ENCODE data around the gene SLC25A45. TPM values are rescaled to one million over a fixed set of nuclear protein-coding genes. Genes with fewer than 3 reads are reported as not detected.
"Not testable (repeated sequence)": the region's sequence is repeated elsewhere in the genome, so short reads cannot be mapped to it uniquely, and the experiment has no call there.

The SLC25A45 gene
- total and polyA plus RNA-seq, 4 donors: 5.6 to 16.0 (median 9.9) TPM

DNA sequence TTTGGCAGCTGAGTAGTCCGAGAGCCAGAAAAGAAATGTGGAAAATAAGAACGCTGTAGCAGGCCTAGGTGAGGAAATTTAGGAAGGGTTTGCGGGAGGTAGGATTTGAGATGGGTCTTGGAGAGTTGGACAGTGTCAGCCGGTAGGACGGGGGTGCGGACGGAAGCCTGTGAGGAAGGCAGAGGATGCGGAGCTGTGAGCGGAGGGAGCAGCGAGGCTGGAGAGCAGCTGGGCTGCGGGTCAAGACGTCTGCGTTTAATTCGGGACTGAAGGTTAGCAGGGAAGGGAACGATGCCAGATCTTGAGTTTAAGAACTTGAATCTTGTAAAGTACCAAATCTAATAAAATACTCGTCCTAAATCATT lies 28.6 kb downstream of the SLC25A45 start:
- H3K27ac ChIP-seq (ENCODE audit: low read depth in 1 of 2, low read length in 2 of 2): no peak overlapping the region
- H3K36me3 ChIP-seq (ENCODE audit: control insufficient read depth in 1 of 2, insufficient read depth in 2 of 2, low read length in 1 of 2): peaks cover 0 to 3% of the 10 kb centered on the region in 2 donors
- no peaks in the 10 kb centered on the region for H3K9me3 ChIP-seq (ENCODE audit: control insufficient read depth, low read length)
- 8 to 11% methylated on average over 16 of the region's 16 CpGs for WGBS, 2 donors
- ATAC-seq (ENCODE audit: low FRiP score) (peak; percentile 6), DNase-seq (no peak)
- intact Hi-C loops (cut with DNase I): no loop called here
- H3K27me3 ChIP-seq (ENCODE audit: control insufficient read depth in 1 of 2, insufficient read depth in 2 of 2, low read length in 1 of 2): no peaks in the 10 kb centered on the region
- no peak overlapping the region for H3K4me3 ChIP-seq (ENCODE audit: low read length in 2 of 2)
- H3K4me1 ChIP-seq (ENCODE audit: control insufficient read depth in 1 of 2, insufficient read depth in 2 of 2, low read length in 2 of 2): no peaks in the 10 kb centered on the region

DNA sequence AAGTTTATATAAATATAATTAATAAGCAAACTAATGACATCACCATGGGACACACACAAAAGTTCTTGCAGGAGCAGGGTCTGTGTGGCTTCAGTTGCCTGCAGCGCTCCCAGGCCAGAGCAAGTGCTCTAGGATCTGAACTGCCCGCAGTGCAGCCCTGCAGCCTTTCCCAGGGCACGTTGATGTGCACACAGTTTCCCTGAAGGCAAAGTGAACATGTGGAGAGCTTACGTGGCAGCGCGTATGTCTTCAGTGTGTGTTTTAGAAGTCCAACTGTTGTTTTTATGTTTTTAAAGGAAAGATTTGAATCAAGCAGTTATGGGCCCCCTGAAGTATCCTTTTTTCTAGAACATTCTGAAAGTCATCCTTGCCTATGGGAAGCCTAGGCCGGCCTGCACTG lies 29.1 kb downstream of the SLC25A45 start:
- ATAC-seq (ENCODE audit: low FRiP score): no peak
- DNase-seq: no peak
- H3K9me3 ChIP-seq (ENCODE audit: control insufficient read depth, low read length): no peaks in the 10 kb centered on the region
- peaks cover 0 to 5% of the 10 kb centered on the region in 2 donors for H3K36me3 ChIP-seq (ENCODE audit: control insufficient read depth in 1 of 2, insufficient read depth in 2 of 2, low read length in 1 of 2)
- H3K4me3 ChIP-seq (ENCODE audit: low read length in 2 of 2): no peak overlapping the region
- 73 to 77% methylated on average over 7 of the region's 7 CpGs for WGBS, 2 donors
- intact Hi-C loops (cut with DNase I): no loop called here
- no peak overlapping the region for H3K27ac ChIP-seq (ENCODE audit: low read depth in 1 of 2, low read length in 2 of 2)
- no peaks in the 10 kb centered on the region for H3K4me1 ChIP-seq (ENCODE audit: control insufficient read depth in 1 of 2, insufficient read depth in 2 of 2, low read length in 2 of 2)
- no peaks in the 10 kb centered on the region for H3K27me3 ChIP-seq (ENCODE audit: control insufficient read depth in 1 of 2, insufficient read depth in 2 of 2, low read length in 1 of 2)

DNA sequence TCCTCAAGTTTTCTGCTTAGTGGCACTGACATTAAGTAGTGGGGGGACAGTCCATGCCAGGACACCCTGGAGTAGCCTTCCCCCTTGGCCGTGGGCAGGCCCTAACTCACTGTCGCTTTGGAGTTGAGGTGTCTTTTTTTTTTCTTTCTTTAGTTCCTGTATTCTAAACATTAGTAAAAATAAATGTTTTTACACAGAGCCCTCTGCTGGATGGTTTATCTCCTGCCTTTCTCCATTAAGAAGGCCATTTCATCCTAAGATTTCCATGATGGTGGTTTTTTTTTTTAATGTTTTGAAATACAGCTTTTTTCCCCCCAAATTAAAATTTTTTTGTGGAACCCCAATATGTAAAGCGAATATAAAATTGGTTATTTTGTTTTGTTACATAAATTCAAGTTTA lies 29.7 kb downstream of the SLC25A45 start:
- no peak overlapping the region for H3K4me3 ChIP-seq (ENCODE audit: low read length in 2 of 2)
- WGBS, 2 donors: 79 to 83% methylated on average over 3 of the region's 3 CpGs

DNA sequence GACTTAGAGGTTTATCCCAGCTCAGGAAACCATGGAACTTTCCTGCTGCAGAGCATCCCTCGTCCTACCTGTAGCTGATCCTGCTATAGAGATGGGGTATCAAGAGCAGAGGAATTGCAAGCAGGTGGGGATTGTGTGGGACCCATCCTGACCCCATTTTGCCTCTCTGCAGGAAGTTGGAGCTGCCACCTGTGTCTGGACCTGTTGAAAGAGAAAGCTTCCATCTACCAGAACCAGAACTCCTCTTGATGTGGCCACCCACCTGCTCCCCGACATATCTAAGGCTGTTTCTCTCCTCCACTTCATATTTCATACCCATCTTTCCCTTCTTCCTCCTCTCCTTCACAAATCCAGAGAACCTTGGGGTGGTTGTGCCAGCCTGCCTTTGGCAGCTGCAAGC lies 30.9 kb downstream of the SLC25A45 start:
- Histone ChIP-seq H3K27me3 (ENCODE audit: control insufficient read depth in 1 of 2, insufficient read depth in 2 of 2, low read length in 1 of 2) (no peaks in the 10 kb centered on the region), H3K27ac (ENCODE audit: low read depth in 1 of 2, low read length in 2 of 2) (no peak overlapping the region), H3K9me3 (ENCODE audit: control insufficient read depth, low read length) (no peaks in the 10 kb centered on the region), H3K4me3 (ENCODE audit: low read length in 2 of 2) (no peak overlapping the region), H3K4me1 (ENCODE audit: control insufficient read depth in 1 of 2, insufficient read depth in 2 of 2, low read length in 2 of 2) (no peaks in the 10 kb centered on the region), H3K36me3 (ENCODE audit: control insufficient read depth in 1 of 2, insufficient read depth in 2 of 2, low read length in 1 of 2) (peaks cover 6 to 9% of the 10 kb centered on the region in 2 donors)
- DNase-seq (no peak), ATAC-seq (ENCODE audit: low FRiP score) (no peak)
- intact Hi-C loops (cut with DNase I): no loop called here
- WGBS, 2 donors: 95 to 96% methylated on average over 2 of the region's 2 CpGs

More for the DNA sequence above, 29.7 kb downstream of the SLC25A45 start:
- Histone ChIP-seq H3K4me1 (ENCODE audit: control insufficient read depth in 1 of 2, insufficient read depth in 2 of 2, low read length in 2 of 2) (no peaks in the 10 kb centered on the region), H3K27me3 (ENCODE audit: control insufficient read depth in 1 of 2, insufficient read depth in 2 of 2, low read length in 1 of 2) (no peaks in the 10 kb centered on the region), H3K36me3 (ENCODE audit: control insufficient read depth in 1 of 2, insufficient read depth in 2 of 2, low read length in 1 of 2) (peaks cover 4 to 5% of the 10 kb centered on the region in 2 donors), H3K9me3 (ENCODE audit: control insufficient read depth, low read length) (no peaks in the 10 kb centered on the region), H3K27ac (ENCODE audit: low read depth in 1 of 2, low read length in 2 of 2) (no peak overlapping the region)
- no peak for ATAC-seq (ENCODE audit: low FRiP score)
- DNase-seq: no peak
- intact Hi-C loops (cut with DNase I): no loop called here

DNA sequence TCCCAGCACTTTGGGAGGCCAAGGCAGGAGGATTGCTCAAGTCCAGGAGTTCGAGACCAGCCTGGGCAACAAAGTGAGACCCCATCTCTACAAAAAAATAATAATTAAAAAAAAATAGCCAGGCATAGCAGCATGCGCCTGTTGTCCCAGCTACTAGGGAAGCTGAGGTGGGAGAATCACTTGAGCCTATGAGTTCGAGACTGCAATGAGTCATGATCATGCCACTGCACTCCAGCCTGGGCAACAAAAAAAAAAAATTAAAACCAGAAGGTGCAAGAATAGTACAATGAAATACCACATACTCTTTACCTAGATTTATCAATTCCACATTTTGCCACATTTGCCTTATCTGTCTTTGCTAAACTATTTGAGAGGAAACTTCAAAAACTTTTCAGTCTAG lies 40.6 kb downstream of the SLC25A45 start:
- 86 to 88% methylated on average over 3 of the region's 3 CpGs for WGBS, 2 donors
- H3K27ac ChIP-seq (ENCODE audit: low read depth in 1 of 2, low read length in 2 of 2): no peak overlapping the region
- ATAC-seq (ENCODE audit: low FRiP score): no peak

DNA sequence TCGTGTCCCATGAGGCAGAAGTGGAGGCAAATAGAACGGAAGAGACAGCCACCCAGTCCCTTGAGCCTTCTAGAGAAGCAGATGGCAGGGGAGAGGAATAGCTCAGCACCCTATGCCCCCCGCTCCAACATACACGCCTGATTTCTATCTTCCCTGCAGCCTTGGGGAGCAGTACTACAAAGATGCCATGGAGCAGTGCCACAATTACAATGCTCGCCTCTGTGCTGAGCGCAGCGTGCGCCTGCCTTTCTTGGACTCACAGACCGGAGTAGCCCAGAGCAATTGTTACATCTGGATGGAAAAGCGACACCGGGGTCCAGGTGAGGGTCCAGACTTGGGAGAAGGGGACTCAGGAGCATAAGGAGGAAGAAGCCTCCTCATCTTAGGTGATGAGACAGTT lies 42.2 kb downstream of the SLC25A45 start:
- H3K9me3 ChIP-seq (ENCODE audit: control insufficient read depth, low read length): no peaks in the 10 kb centered on the region
- WGBS, 2 donors: 89% methylated on average over 11 of the region's 11 CpGs
- ATAC-seq (ENCODE audit: low FRiP score) (no peak), DNase-seq (no peak)
- peaks cover 0 to 21% of the 10 kb centered on the region in 2 donors for H3K36me3 ChIP-seq (ENCODE audit: control insufficient read depth in 1 of 2, insufficient read depth in 2 of 2, low read length in 1 of 2)
- no peaks in the 10 kb centered on the region for H3K27me3 ChIP-seq (ENCODE audit: control insufficient read depth in 1 of 2, insufficient read depth in 2 of 2, low read length in 1 of 2)
- H3K4me1 ChIP-seq (ENCODE audit: control insufficient read depth in 1 of 2, insufficient read depth in 2 of 2, low read length in 2 of 2): peaks cover 0 to 2% of the 10 kb centered on the region in 2 donors
- H3K27ac ChIP-seq (ENCODE audit: low read depth in 1 of 2, low read length in 2 of 2): no peak overlapping the region
- H3K4me3 ChIP-seq (ENCODE audit: low read length in 2 of 2): no peak overlapping the region
- intact Hi-C loops (cut with DNase I): no loop called here

More for the DNA sequence above, 40.6 kb downstream of the SLC25A45 start:
- intact Hi-C loops (cut with DNase I): no loop called here
- Histone ChIP-seq H3K4me3 (ENCODE audit: low read length in 2 of 2) (no peak overlapping the region), H3K4me1 (ENCODE audit: control insufficient read depth in 1 of 2, insufficient read depth in 2 of 2, low read length in 2 of 2) (no peaks in the 10 kb centered on the region), H3K27me3 (ENCODE audit: control insufficient read depth in 1 of 2, insufficient read depth in 2 of 2, low read length in 1 of 2) (no peaks in the 10 kb centered on the region), H3K36me3 (ENCODE audit: control insufficient read depth in 1 of 2, insufficient read depth in 2 of 2, low read length in 1 of 2) (peaks cover 0 to 31% of the 10 kb centered on the region in 2 donors), H3K9me3 (ENCODE audit: control insufficient read depth, low read length) (no peaks in the 10 kb centered on the region)
- no peak for DNase-seq

DNA sequence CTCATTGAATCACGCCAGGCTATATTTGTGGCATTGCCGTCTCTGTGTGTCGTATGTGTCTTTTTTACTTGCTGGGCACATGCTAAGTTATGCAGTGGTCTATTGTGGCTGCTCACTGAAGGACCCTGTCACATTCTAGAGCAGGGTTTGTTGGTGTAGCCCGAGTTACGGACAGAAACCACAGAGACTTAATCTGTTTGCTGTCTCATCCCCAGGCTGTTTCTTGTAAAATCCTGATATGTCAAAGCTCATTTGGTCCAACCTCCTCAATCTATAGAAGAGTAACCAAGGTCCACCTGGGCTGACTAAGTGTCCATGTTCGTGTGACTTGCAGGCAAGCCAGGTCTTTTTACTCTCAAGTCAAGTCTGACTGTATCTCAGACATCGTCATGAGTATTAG lies 43.8 kb downstream of the SLC25A45 start:
- H3K4me3 ChIP-seq (ENCODE audit: low read length in 2 of 2): no peak overlapping the region
- ATAC-seq (ENCODE audit: low FRiP score) (no peak), DNase-seq (no peak)
- 77 to 78% methylated on average over 7 of the region's 7 CpGs for WGBS, 2 donors
- H3K4me1 ChIP-seq (ENCODE audit: control insufficient read depth in 1 of 2, insufficient read depth in 2 of 2, low read length in 2 of 2): peaks cover 0 to 5% of the 10 kb centered on the region in 2 donors
- no peak overlapping the region for H3K27ac ChIP-seq (ENCODE audit: low read depth in 1 of 2, low read length in 2 of 2)
- H3K27me3 ChIP-seq (ENCODE audit: control insufficient read depth in 1 of 2, insufficient read depth in 2 of 2, low read length in 1 of 2): no peaks in the 10 kb centered on the region
- H3K36me3 ChIP-seq (ENCODE audit: control insufficient read depth in 1 of 2, insufficient read depth in 2 of 2, low read length in 1 of 2): peaks cover 0 to 15% of the 10 kb centered on the region in 2 donors
- intact Hi-C loops (cut with DNase I): no loop called here
- H3K9me3 ChIP-seq (ENCODE audit: control insufficient read depth, low read length): no peaks in the 10 kb centered on the region

DNA sequence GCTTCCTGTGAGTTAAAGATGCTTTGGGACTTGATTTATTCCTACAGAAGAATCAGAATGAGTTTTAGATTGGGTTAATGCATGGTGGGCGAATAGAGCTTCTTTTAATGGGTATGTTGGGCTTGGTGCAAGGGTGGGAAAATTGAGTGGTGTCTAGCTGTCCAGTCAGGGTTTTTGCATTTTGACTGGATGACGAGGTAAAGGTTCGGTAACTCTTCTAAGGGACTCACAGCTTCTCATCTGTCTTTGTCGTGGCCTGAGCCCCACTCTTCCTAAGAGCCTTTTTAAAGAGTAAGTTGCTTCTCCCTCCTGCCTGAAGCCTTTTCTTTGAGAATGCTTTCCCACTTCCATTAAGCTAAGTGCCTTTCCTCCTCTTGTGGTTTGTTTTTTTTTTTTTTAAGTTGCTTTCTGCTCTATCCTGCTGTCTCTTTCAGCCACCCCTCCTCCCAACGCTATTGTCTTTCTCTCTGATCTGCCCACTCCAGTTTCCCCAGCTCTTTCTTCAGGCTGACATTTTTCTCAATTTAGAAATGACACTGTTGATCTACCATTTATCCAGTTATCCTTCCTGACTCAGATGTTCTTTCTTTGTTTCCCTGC lies 47.6 kb downstream of the SLC25A45 start:
- H3K9me3 ChIP-seq (ENCODE audit: control insufficient read depth, low read length): no peaks in the 10 kb centered on the region
- DNase-seq (no peak), ATAC-seq (ENCODE audit: low FRiP score) (no peak)
- H3K27ac ChIP-seq (ENCODE audit: low read depth in 1 of 2, low read length in 2 of 2): no peak overlapping the region
- peaks cover 0 to 5% of the 10 kb centered on the region in 2 donors for H3K4me1 ChIP-seq (ENCODE audit: control insufficient read depth in 1 of 2, insufficient read depth in 2 of 2, low read length in 2 of 2)
- intact Hi-C loops (cut with DNase I): no loop called here
- H3K4me3 ChIP-seq (ENCODE audit: low read length in 2 of 2): peak overlapping the region; percentile 80 to 91
- H3K27me3 ChIP-seq (ENCODE audit: control insufficient read depth in 1 of 2, insufficient read depth in 2 of 2, low read length in 1 of 2): no peaks in the 10 kb centered on the region
- H3K36me3 ChIP-seq (ENCODE audit: control insufficient read depth in 1 of 2, insufficient read depth in 2 of 2, low read length in 1 of 2): peaks cover 0 to 2% of the 10 kb centered on the region in 2 donors
- WGBS, 2 donors: 10 to 17% methylated on average over 5 of the region's 5 CpGs

DNA sequence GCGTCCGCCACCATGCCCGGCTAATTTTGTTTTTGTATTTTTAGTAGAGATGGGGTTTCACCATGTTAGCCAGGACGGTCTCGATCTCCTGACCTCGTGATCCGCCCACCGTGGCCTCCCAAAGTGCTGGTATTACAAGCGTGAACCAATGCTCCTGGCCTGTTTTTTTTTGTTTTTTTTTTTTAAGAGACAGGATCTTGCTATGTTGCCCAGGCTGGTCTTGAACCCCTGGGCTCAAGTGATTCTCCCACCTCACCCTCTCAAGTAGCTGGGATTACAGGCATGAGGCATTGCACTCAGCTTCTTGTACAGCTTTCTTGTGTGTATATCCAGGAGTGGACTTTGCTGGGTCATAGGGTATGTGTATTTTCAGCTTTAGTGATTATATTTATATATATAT lies 49.9 kb downstream of the SLC25A45 start:
- H3K9me3 ChIP-seq (ENCODE audit: control insufficient read depth, low read length); H3K4me3 ChIP-seq (ENCODE audit: low read length in 2 of 2); H3K27me3 ChIP-seq (ENCODE audit: control insufficient read depth in 1 of 2, insufficient read depth in 2 of 2, low read length in 1 of 2); intact Hi-C loops (cut with DNase I); ATAC-seq (ENCODE audit: low FRiP score); H3K27ac ChIP-seq (ENCODE audit: low read depth in 1 of 2, low read length in 2 of 2); H3K36me3 ChIP-seq (ENCODE audit: control insufficient read depth in 1 of 2, insufficient read depth in 2 of 2, low read length in 1 of 2); DNase-seq; H3K4me1 ChIP-seq (ENCODE audit: control insufficient read depth in 1 of 2, insufficient read depth in 2 of 2, low read length in 2 of 2): not testable (repeated sequence)
- 89 to 92% methylated on average over 9 of the region's 9 CpGs for WGBS, 2 donors
